Esophagus muscularis mucosa (tissue), 4 donors: ENCODE results near the gene RARS1. TPM values are rescaled to one million over a fixed set of nuclear protein-coding genes. Genes with fewer than 3 reads are reported as not detected.

Experiments
- DNase-seq: peaks from one replicate; pipeline ENCODE4 v3.0.0-alpha.2; 2017; ENCODE audit errors: extremely low spot score
- H3K27ac ChIP-seq, 4 donors: fragments of 200-600 bp; sonication (generic); replicated peaks in 1 of 4; 1 replicate in 3 of 4; 2 replicates in 1 of 4; pipeline ENCODE4 v1.5.1; 2016 to 2019; ENCODE audit warnings: mild to moderate bottlenecking in 1 of 4
- H3K27me3 ChIP-seq, 4 donors: fragments of 200-600 bp; sonication (generic); one replicate each; pipeline versions ENCODE4 v1.5.1 to v1.6.0; 2016 to 2019
- H3K36me3 ChIP-seq, 4 donors: fragments of 200-600 bp; sonication (generic); one replicate each; pipeline ENCODE4 v1.5.1; 2016 to 2019
- H3K4me1 ChIP-seq, 4 donors: fragments of 200-600 bp; sonication (generic); one replicate each; pipeline ENCODE4 v1.5.1; 2016 to 2019
- H3K4me3 ChIP-seq, 4 donors: fragments of 200-600 bp; sonication (generic); 1 replicate in 2 of 4; 2 replicates in 2 of 4; pipeline ENCODE4 v1.5.1; 2016 to 2019; ENCODE audit warnings: mild to moderate bottlenecking in 4 of 4, moderate library complexity in 1 of 4
- H3K9me3 ChIP-seq, 4 donors: fragments of 200-600 bp; sonication (generic); 1 replicate in 3 of 4; 2 replicates in 1 of 4; pipeline ENCODE4 v1.5.1; 2016 to 2019
- CTCF ChIP-seq, 3 experiments: fragments of 200-600 bp in 2 of 3; fragments of 450-650 bp in 1 of 3; sonication (generic) in 2 of 3; IDR thresholded peaks; one replicate each; pipeline ENCODE4 v1.5.1; 2017 to 2019; ENCODE audit warnings: antibody characterized with exemption in 3 of 3, mild to moderate bottlenecking in 2 of 3, moderate library complexity in 1 of 3
- EP300 ChIP-seq: sonication (generic); formaldehyde crosslinking; IDR thresholded peaks from one replicate; pipeline ENCODE4 v1.6.1; 2017; ENCODE audit warnings: antibody characterized with exemption
- POLR2A ChIP-seq: fragments of 450-650 bp; IDR thresholded peaks from one replicate; pipeline ENCODE4 v1.6.1; 2017; ENCODE audit warnings: antibody characterized with exemption, moderate library complexity, mild to moderate bottlenecking, low read depth
- POLR2AphosphoS5 ChIP-seq, 2 donors: sonication (generic); formaldehyde crosslinking; IDR thresholded peaks; one replicate each; pipeline ENCODE4 v1.6.1; 2017; ENCODE audit warnings: antibody characterized with exemption in 2 of 2
- WGBS: methylation state at CpG from one replicate; pipeline ENCODE4 v1.1.5; 2018; 5-methylcytosine and 5-hydroxymethylcytosine counted together
- intact Hi-C: fragments of 100-400 bp; cut with DNase I; formaldehyde crosslinking; loops from one replicate; pipeline ENCODE4 v1.15.1; 2023
- total RNA-seq, 4 donors: library from RNA; depleted of rRNA; stranded (reverse); fragments of >200 nt; gene quantifications; one replicate each; pipeline versions ENCODE4 v1.1.0 to v1.2.1, GENCODE V29; 2016

RARS1 gene
- total RNA-seq, 4 donors from 2014 or later = 53.8 to 72.3 (median 60.7) TPM

DNA sequence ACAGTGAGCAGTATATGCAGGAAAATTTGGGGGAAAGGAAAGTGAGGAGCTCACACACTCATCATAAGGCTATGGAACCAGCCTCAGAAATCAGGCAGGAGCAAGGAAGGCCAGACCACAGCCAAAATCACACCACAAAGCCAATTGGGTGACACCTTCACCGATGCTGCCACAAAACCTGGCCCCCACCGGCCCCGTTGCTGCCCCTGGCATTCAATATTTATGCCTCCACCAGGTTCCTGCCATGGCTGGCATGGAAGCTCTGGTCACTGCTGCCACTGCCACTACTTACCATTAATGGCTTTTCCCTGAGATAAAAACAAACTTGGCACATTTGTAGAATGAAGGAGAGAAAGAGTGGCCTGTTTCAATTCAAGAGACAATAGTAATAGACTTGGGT, 28.7 kb upstream of the RARS1 start:
- Histone ChIP-seq H3K27ac (no peak overlapping the region), H3K4me3 (no peak overlapping the region), H3K36me3 (no peaks in the 10 kb centered on the region), H3K9me3 (peaks cover 0 to 6% (median 0%) of the 10 kb centered on the region in 4 donors), H3K4me1 (no peaks in the 10 kb centered on the region), H3K27me3 (no peaks in the 10 kb centered on the region)
- TF ChIP-seq POLR2A (no peak), POLR2AphosphoS5 (IDR thresholded peaks at IDR 0.05) (no peak), EP300 (no peak), CTCF (IDR thresholded peaks at IDR 0.05) (no peak)
- WGBS = 85% methylated on average over 3 of the region's 3 CpGs
- intact Hi-C loops = no loop called here
- DNase-seq = no peak

GRCh38 chr5:168460606-168461005, 25.7 kb upstream of the RARS1 start:
- no peak for DNase-seq
- intact Hi-C loops = no loop called here
- TF ChIP-seq EP300 = no peak
- no peak for TF ChIP-seq POLR2AphosphoS5 (IDR thresholded peaks at IDR 0.05)
- TF ChIP-seq CTCF (IDR thresholded peaks at IDR 0.05) = no peak
- TF ChIP-seq POLR2A = no peak
- WGBS = 88% methylated on average over 9 of the region's 9 CpGs
- Histone ChIP-seq H3K36me3 (no peaks in the 10 kb centered on the region), H3K27ac (no peak overlapping the region), H3K9me3 (peaks cover 0 to 6% (median 0%) of the 10 kb centered on the region in 4 donors), H3K4me3 (no peak overlapping the region), H3K27me3 (no peaks in the 10 kb centered on the region), H3K4me1 (no peaks in the 10 kb centered on the region)

DNA sequence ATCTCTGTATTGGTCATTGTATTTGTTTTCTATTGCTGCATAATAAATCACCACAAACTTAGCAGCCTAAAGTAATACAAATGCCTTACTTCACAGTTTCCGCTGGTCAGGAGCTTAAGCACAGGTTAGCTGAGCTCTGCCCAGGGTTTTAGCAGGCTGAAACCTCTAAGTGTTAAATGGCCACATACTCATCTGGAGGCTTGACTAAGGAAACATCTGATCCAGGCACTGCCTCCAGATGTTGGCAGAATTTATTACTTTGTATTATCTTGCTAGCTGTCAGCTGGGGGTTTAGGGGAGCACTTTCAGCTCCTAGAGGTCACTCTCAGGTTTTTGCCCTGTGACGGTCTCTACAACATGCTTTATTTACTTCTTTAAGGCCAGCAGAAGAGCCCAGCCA, 23.2 kb upstream of the RARS1 start:
- Histone ChIP-seq H3K27ac (no peak overlapping the region), H3K27me3 (no peaks in the 10 kb centered on the region), H3K36me3 (no peaks in the 10 kb centered on the region), H3K4me1 (no peaks in the 10 kb centered on the region), H3K9me3 (peaks cover 0 to 2% (median 0%) of the 10 kb centered on the region in 4 donors), H3K4me3 (no peak overlapping the region)
- TF ChIP-seq CTCF (IDR thresholded peaks at IDR 0.05) = no peak
- no peak for TF ChIP-seq EP300
- no peak for TF ChIP-seq POLR2AphosphoS5 (IDR thresholded peaks at IDR 0.05)
- TF ChIP-seq POLR2A = no peak
- intact Hi-C loops = no loop called here
- no peak for DNase-seq
- 100% methylated on average over 2 of the region's 2 CpGs for WGBS

DNA sequence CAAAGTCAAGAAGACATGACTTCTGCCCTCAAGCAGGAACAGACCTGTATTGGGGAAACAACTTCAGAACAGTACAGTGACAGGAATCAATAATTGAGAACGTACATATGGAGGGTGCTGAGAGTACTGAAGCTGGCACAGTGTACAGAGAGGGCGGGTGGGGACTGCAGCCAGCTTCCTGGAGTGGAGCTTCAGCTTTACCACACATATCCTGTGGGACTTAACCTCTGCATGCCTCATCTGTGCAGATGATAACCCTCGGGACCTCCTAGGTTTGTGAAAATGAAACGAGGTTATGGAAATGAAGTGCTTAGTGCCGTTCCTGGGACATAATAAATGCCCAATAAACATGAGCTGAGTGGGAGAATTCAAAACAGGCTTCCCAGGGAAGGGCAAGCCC, 22.1 kb upstream of the RARS1 start:
- H3K4me1 ChIP-seq = no peaks in the 10 kb centered on the region
- no peaks in the 10 kb centered on the region for H3K36me3 ChIP-seq
- H3K27me3 ChIP-seq = no peaks in the 10 kb centered on the region
- H3K27ac ChIP-seq = no peak overlapping the region
- intact Hi-C loops = no loop called here
- TF ChIP-seq POLR2AphosphoS5 (IDR thresholded peaks at IDR 0.05) (no peak), EP300 (no peak), POLR2A (no peak), CTCF (IDR thresholded peaks at IDR 0.05) (no peak)
- DNase-seq = no peak
- 65% methylated on average over 5 of the region's 5 CpGs for whole genome bisulfite sequencing
- no peaks in the 10 kb centered on the region for H3K9me3 ChIP-seq
- H3K4me3 ChIP-seq = no peak overlapping the region

- no peak overlapping the region for H3K27ac ChIP-seq
- no peak overlapping the region for H3K4me3 ChIP-seq
- H3K36me3 ChIP-seq = no peaks in the 10 kb centered on the region
- H3K4me1 ChIP-seq = no peaks in the 10 kb centered on the region
- TF ChIP-seq POLR2A (no peak), POLR2AphosphoS5 (IDR thresholded peaks at IDR 0.05) (no peak), CTCF (IDR thresholded peaks at IDR 0.05) (no peak), EP300 (no peak)
- intact Hi-C loops = no loop called here
- no peaks in the 10 kb centered on the region for H3K27me3 ChIP-seq
- no peak for DNase-seq
- WGBS = 96% methylated on average over 14 of the region's 20 CpGs
- H3K9me3 ChIP-seq = no peaks in the 10 kb centered on the region
Observed at GRCh38 chr5:168464641-168465040, 21.6 kb upstream of the RARS1 start.
